T-cell (primary cell): ENCODE results near the gene MCM5. TPM values are rescaled to one million over a fixed set of nuclear protein-coding genes. Genes with fewer than 3 reads are reported as not detected.
A peak's percentile ranks its signal among the peaks of the same experiment; 100 is the strongest.

ENCODE experiments used
- ATAC-seq, 4 experiments: fragments of 200-7000 bp in 3 of 4; fragments of 150-1000 bp in 1 of 4; cut with Tn5 transposase; replicated peaks in 1 of 4; 1 replicate in 3 of 4; 2 replicates in 1 of 4; pipeline ENCODE4 v1.10.0; 2021; ENCODE audit warnings: moderate library complexity in 3 of 4, mild to moderate bottlenecking in 2 of 4, moderate number of reproducible peaks in 1 of 4
- CTCF ChIA-PET, 2 donors: fragments of 300-600 bp; sonication (Branson Sonifier 250); formaldehyde crosslinking; loops; one replicate each; lab custom pipeline; 2022; ENCODE audit warnings: antibody characterized with exemption in 2 of 2; lab: Charles Lee
- POLR2A ChIA-PET, 2 donors: fragments of 300-600 bp; sonication (Branson Sonifier 250); formaldehyde crosslinking; loops; one replicate each; lab custom pipeline; 2022; ENCODE audit warnings: antibody characterized with exemption in 2 of 2; lab: Charles Lee
- DNase-seq, 35 experiments: peaks; one replicate each; pipeline versions ENCODE4 v3.0.0 to v3.0.0-alpha.2; 2013 to 2023
- H3K27ac ChIP-seq: one replicate; pipeline ENCODE4 v1.5.1; 2013; ENCODE audit warnings: low read length
- H3K27me3 ChIP-seq, 2 experiments: replicated peaks in 1 of 2; 1 replicate in 1 of 2; 2 replicates in 1 of 2; pipeline versions ENCODE4 v1.6.1 to v1.7.0; 2013; ENCODE audit warnings: low read length in 1 of 2, mixed read lengths in 1 of 2; ENCODE audit not compliant: control insufficient read depth in 2 of 2, insufficient read depth in 2 of 2; ENCODE audit errors: extremely low read depth in 1 of 2
- H3K36me3 ChIP-seq, 2 donors: 1 replicate in 1 of 2; 2 replicates in 1 of 2; pipeline versions ENCODE4 v1.6.1 to v1.7.0; 2013; ENCODE audit warnings: low read length in 1 of 2; ENCODE audit not compliant: control insufficient read depth in 2 of 2, insufficient read depth in 1 of 2; ENCODE audit errors: extremely low read depth in 1 of 2
- H3K4me1 ChIP-seq, 2 experiments: 1 replicate in 1 of 2; 2 replicates in 1 of 2; pipeline versions ENCODE4 v1.6.1 to v1.7.0; 2013; ENCODE audit warnings: low read length in 2 of 2, mixed read lengths in 1 of 2; ENCODE audit not compliant: insufficient read depth in 2 of 2, control insufficient read depth in 1 of 2; ENCODE audit errors: extremely low read depth in 1 of 2
- H3K4me3 ChIP-seq, 2 donors: 1 replicate in 1 of 2; 2 replicates in 1 of 2; pipeline versions ENCODE4 v1.5.1 to v1.7.0; 2013; ENCODE audit warnings: mild to moderate bottlenecking in 2 of 2, low read length in 1 of 2, moderate library complexity in 1 of 2; ENCODE audit not compliant: control insufficient read depth in 1 of 2; ENCODE audit errors: extremely low read depth in 1 of 2
- H3K9me3 ChIP-seq: 2 replicates; pipeline ENCODE4 v1.7.0; 2013
- H3K27ac Mint-ChIP-seq, 2 donors: one replicate each; pipeline ENCODE4 v1.8.0; 2020 to 2021; ENCODE audit warnings: mild to moderate bottlenecking in 2 of 2, mixed read lengths in 2 of 2
- H3K27me3 Mint-ChIP-seq, 2 donors: one replicate each; pipeline ENCODE4 v1.8.0; 2021 to 2022; ENCODE audit warnings: mixed read lengths in 2 of 2
- H3K36me3 Mint-ChIP-seq: one replicate; pipeline ENCODE4 v1.8.0; 2021; ENCODE audit warnings: mixed read lengths
- H3K4me1 Mint-ChIP-seq, 3 donors: one replicate each; pipeline ENCODE4 v1.8.0; 2020 to 2022; ENCODE audit warnings: mixed read lengths in 3 of 3, mild to moderate bottlenecking in 1 of 3
- H3K4me3 Mint-ChIP-seq, 3 donors: one replicate each; pipeline ENCODE4 v1.8.0; 2020 to 2022; ENCODE audit warnings: mild to moderate bottlenecking in 3 of 3, mixed read lengths in 3 of 3, moderate library complexity in 3 of 3
- H3K9me3 Mint-ChIP-seq, 3 donors: one replicate each; pipeline ENCODE4 v1.8.0; 2020 to 2022; ENCODE audit warnings: mixed read lengths in 3 of 3
- WGBS: methylation state at CpG from one replicate; pipeline ENCODE4 v1.1.5; 2013; ENCODE audit warnings: missing lambda C conversion rate; ENCODE audit not compliant: insufficient coverage; 5-methylcytosine and 5-hydroxymethylcytosine counted together
- total RNA-seq, 35 experiments: library from RNA in 6 of 35; stranded (reverse) in 6 of 35; fragments of 120-200 nt in 1 of 35; gene quantifications; one replicate each; pipeline versions ENCODE4 v1.2.1 to v1.2.4 and lab custom pipeline; 2013 to 2026

MCM5 gene
- total RNA-seq (10 to 100 TPM; 34.7 to 66.8 (median 58.7) TPM), total RNA-seq (lab: John Stamatoyannopoulos, UW) (23.5 to 543 (median 64.4) reads per million in 29 experiments)
- total RNA-seq (2013): 35.0 TPM

GRCh38 chr22:35399678-35400500 lies at the start of gene MCM5:
TSS of gene MCM5 (plus strand) at chr22:35400140. CDS start at chr22:35400439, 299 bp downstream.
- peak within 1 kb of the TSS; percentile 97 to 100 for H3K4me3 ChIP-seq
- 1% methylated on average over 60 of the region's 64 CpGs for WGBS
- Mint-ChIP-seq H3K27me3 (no peaks in the 10 kb centered on the region), H3K4me3 (peak within 1 kb of the TSS; percentile 97 to 99 (median 98)), H3K27ac (peak within 1 kb of the TSS; percentile 94 to 96), H3K4me1 (peaks cover 24 to 29% (median 24%) of the 10 kb centered on the region in 3 donors), H3K9me3 (no peaks in the 10 kb centered on the region), H3K36me3 (peaks cover 28% of the 10 kb centered on the region)
- ATAC-seq: peak; percentile 99 to 100 (median 100)
- peaks cover 0 to 36% of the 10 kb centered on the region in 2 experiments for H3K4me1 ChIP-seq
- H3K9me3 ChIP-seq: no peaks in the 10 kb centered on the region
- H3K36me3 ChIP-seq: peaks cover 2 to 22% of the 10 kb centered on the region in 2 donors
- peak; percentile 90 to 99 (median 97) for DNase-seq
- peak within 1 kb of the TSS; percentile 70 for H3K27ac ChIP-seq
- POLR2A ChIA-PET: no interaction called here
- no peaks in the 10 kb centered on the region for H3K27me3 ChIP-seq
- CTCF ChIA-PET: no interaction called here

- peaks cover 8 to 15% of the 10 kb centered on the region in 2 donors for H3K36me3 ChIP-seq
- H3K27ac ChIP-seq: no peak overlapping the region
- peaks cover 2% of the 10 kb centered on the region for H3K36me3 Mint-ChIP-seq
- ChIA-PET POLR2A (interaction anchor here in 1 of 2 donors (0.6 kb wide), 1 partner anchor 764 kb away, joined by 3 read pairs; no protein-coding TSS in a partner anchor), CTCF (interaction anchor here in 1 of 2 donors (0.5 to 1.0 kb wide), 5 partner anchors 47 to 715 kb away, joined by 3 to 5 read pairs (median 4); partner anchors contain the start of gene TOM1)
- H3K27me3 ChIP-seq: peaks cover 0 to 34% of the 10 kb centered on the region in 2 experiments
- 6% methylated on average over 41 of the region's 47 CpGs for WGBS
- H3K9me3 ChIP-seq: no peaks in the 10 kb centered on the region
- no peaks in the 10 kb centered on the region for H3K9me3 Mint-ChIP-seq
- peaks cover 2 to 13% of the 10 kb centered on the region in 2 donors for H3K27me3 Mint-ChIP-seq
- peak overlapping the region; percentile 22 to 72 for H3K27ac Mint-ChIP-seq
- H3K4me3 Mint-ChIP-seq: peak overlapping the region; percentile 72 to 86 (median 75)
- H3K4me1 Mint-ChIP-seq: peaks cover 23 to 28% (median 25%) of the 10 kb centered on the region in 3 donors
- peak overlapping the region; percentile 51 to 72 for H3K4me3 ChIP-seq
- H3K4me1 ChIP-seq: peaks cover 0 to 28% of the 10 kb centered on the region in 2 experiments
- DNase-seq: peak; percentile 58 to 90 (median 73)
- peak; percentile 85 to 92 (median 88) for ATAC-seq
Observed at GRCh38 chr22:35350539-35351503, 49.1 kb upstream of the MCM5 start.

GRCh38 chr22:35352214-35353111 lies 47.5 kb upstream of the MCM5 start:
- Mint-ChIP-seq H3K27me3 (peaks cover 4 to 13% of the 10 kb centered on the region in 2 donors), H3K4me3 (peak overlapping the region; percentile 21 to 86 (median 75)), H3K27ac (peak overlapping the region in 1 of 2 donors; percentile 74), H3K4me1 (peaks cover 23 to 31% (median 28%) of the 10 kb centered on the region in 3 donors), H3K9me3 (no peaks in the 10 kb centered on the region), H3K36me3 (no peaks in the 10 kb centered on the region)
- no peaks in the 10 kb centered on the region for H3K9me3 ChIP-seq
- DNase-seq: peak in 10 of 35 experiments; percentile 13 to 61 (median 28)
- CTCF ChIA-PET: no interaction called here
- no peak overlapping the region for H3K4me3 ChIP-seq
- H3K27ac ChIP-seq: no peak overlapping the region
- peaks cover 0 to 45% of the 10 kb centered on the region in 2 experiments for H3K27me3 ChIP-seq
- POLR2A ChIA-PET: no interaction called here
- 19% methylated on average over 12 of the region's 19 CpGs for WGBS
- H3K4me1 ChIP-seq: peaks cover 0 to 28% of the 10 kb centered on the region in 2 experiments
- H3K36me3 ChIP-seq: peaks cover 5 to 6% of the 10 kb centered on the region in 2 donors
- peak in 2 of 4 experiments; percentile 24 for ATAC-seq

GRCh38 chr22:35353318-35353717 lies 46.6 kb upstream of the MCM5 start:
- Histone ChIP-seq H3K4me3 (no peak overlapping the region), H3K4me1 (peaks cover 0 to 28% of the 10 kb centered on the region in 2 experiments), H3K36me3 (peaks cover under 1 to 1% of the 10 kb centered on the region in 2 donors), H3K9me3 (no peaks in the 10 kb centered on the region), H3K27ac (no peak overlapping the region), H3K27me3 (peaks cover 0 to 50% of the 10 kb centered on the region in 2 experiments)
- ChIA-PET CTCF (no interaction called here), POLR2A (no interaction called here)
- WGBS: 50% methylated on average over 4 of the region's 12 CpGs
- no peak for DNase-seq
- ATAC-seq: no peak
- Mint-ChIP-seq H3K4me1 (peaks cover 23 to 31% (median 28%) of the 10 kb centered on the region in 3 donors), H3K27ac (no peak overlapping the region), H3K4me3 (peak overlapping the region in 1 of 3 donors; percentile 86), H3K27me3 (peaks cover 8 to 13% of the 10 kb centered on the region in 2 donors), H3K9me3 (no peaks in the 10 kb centered on the region), H3K36me3 (no peaks in the 10 kb centered on the region)

- 97% methylated on average over 4 of the region's 4 CpGs for WGBS
- Histone ChIP-seq H3K4me3 (no peak overlapping the region), H3K4me1 (peaks cover 0 to 28% of the 10 kb centered on the region in 2 experiments), H3K9me3 (no peaks in the 10 kb centered on the region), H3K36me3 (no peaks in the 10 kb centered on the region), H3K27ac (no peak overlapping the region), H3K27me3 (peaks cover 0 to 50% of the 10 kb centered on the region in 2 experiments)
- Mint-ChIP-seq H3K36me3 (no peaks in the 10 kb centered on the region), H3K4me3 (no peak overlapping the region), H3K9me3 (no peaks in the 10 kb centered on the region), H3K27me3 (peaks cover 8 to 13% of the 10 kb centered on the region in 2 donors), H3K4me1 (peaks cover 23 to 31% (median 28%) of the 10 kb centered on the region in 3 donors), H3K27ac (no peak overlapping the region)
- ATAC-seq (no peak), DNase-seq (no peak)
- ChIA-PET CTCF (no interaction called here), POLR2A (interaction anchor here in 1 of 2 donors (0.6 kb wide), 1 partner anchor 24 kb away, joined by 3 read pairs; no protein-coding TSS in a partner anchor)
Observed at GRCh38 chr22:35354068-35354467, 45.9 kb upstream of the MCM5 start.
